Thymus (tissue), 11 donors: Measurements from ENCODE around the gene GOLPH3L. TPM values are rescaled to one million over a fixed set of nuclear protein-coding genes. Genes with fewer than 3 reads are reported as not detected.
"Not testable (repeated sequence)": the region's sequence is repeated elsewhere in the genome, so short reads cannot be mapped to it uniquely, and the experiment has no call there.

Experiments
- DNase-seq, 9 donors: peaks; one replicate each; pipeline ENCODE4 v3.0.0-alpha.2; 2013; ENCODE audit warnings: low spot score in 9 of 9, low read depth in 6 of 9, missing footprints in 1 of 9
- H3K27ac ChIP-seq, 2 donors: one replicate each; pipeline ENCODE4 v1.5.1; 2013; ENCODE audit warnings: control low read depth in 1 of 2, low read depth in 1 of 2, low read length in 1 of 2, mild to moderate bottlenecking in 1 of 2, moderate library complexity in 1 of 2
- H3K27me3 ChIP-seq, 2 donors: one replicate each; pipeline ENCODE4 v1.5.1; 2013; ENCODE audit warnings: low read length in 1 of 2; ENCODE audit not compliant: control insufficient read depth in 2 of 2, insufficient read depth in 1 of 2
- H3K36me3 ChIP-seq, 2 donors: one replicate each; pipeline ENCODE4 v1.5.1; 2013; ENCODE audit warnings: low read length in 1 of 2, mild to moderate bottlenecking in 1 of 2, moderate library complexity in 1 of 2; ENCODE audit not compliant: control insufficient read depth in 2 of 2, insufficient read depth in 2 of 2
- H3K4me1 ChIP-seq, 2 donors: one replicate each; pipeline ENCODE4 v1.5.1; 2013; ENCODE audit warnings: low read length in 2 of 2; ENCODE audit not compliant: control insufficient read depth in 2 of 2, insufficient read depth in 2 of 2
- H3K4me3 ChIP-seq, 2 donors: one replicate each; pipeline ENCODE4 v1.5.1; 2013; ENCODE audit warnings: low read length in 2 of 2, control low read depth in 1 of 2, mild to moderate bottlenecking in 1 of 2
- H3K9me3 ChIP-seq, 2 donors: one replicate each; pipeline ENCODE4 v1.5.1; 2013; ENCODE audit warnings: low read length in 1 of 2, mild to moderate bottlenecking in 1 of 2; ENCODE audit not compliant: control insufficient read depth in 2 of 2, insufficient read depth in 1 of 2
- WGBS: extraction: QIAGEN DNeasy Blood & Tissue Kit; methylation state at CpG from one replicate; pipeline ENCODE4 v1.1.7; 2013; 5-methylcytosine and 5-hydroxymethylcytosine counted together
- polyA plus RNA-seq: library from polyadenylated mRNA; stranded (reverse); fragments of 200-250 nt; gene quantifications from one replicate; pipeline ENCODE4 v1.2.3, GENCODE V29; 2013
- total RNA-seq: library from RNA; stranded (reverse); fragments of 120-200 nt; gene quantifications from one replicate; pipeline ENCODE4 v1.2.4, GENCODE V29; 2013
- donor health status: healthy.

The GOLPH3L gene
- total and polyA plus RNA-seq, 2 donors: 12.2 to 16.5 TPM

GRCh38 chr1:150626150-150626549 lies 70.8 kb downstream of the GOLPH3L start:
- no peak for DNase-seq
- H3K4me1 ChIP-seq: peaks cover 14 to 22% of the 10 kb centered on the region in 2 donors
- 94% methylated on average over 2 of the region's 2 CpGs for WGBS
- H3K4me3 ChIP-seq: no peak overlapping the region
- peaks cover 36 to 63% of the 10 kb centered on the region in 2 donors for H3K36me3 ChIP-seq
- no peak overlapping the region for H3K27ac ChIP-seq
- no peaks in the 10 kb centered on the region for H3K9me3 ChIP-seq
- H3K27me3 ChIP-seq: no peaks in the 10 kb centered on the region

GRCh38 chr1:150624546-150624945 lies 72.4 kb downstream of the GOLPH3L start:
- H3K9me3 ChIP-seq, H3K27ac ChIP-seq, H3K4me3 ChIP-seq, H3K27me3 ChIP-seq, DNase-seq: not testable (repeated sequence)
- H3K4me1 ChIP-seq: peaks cover 9 to 16% of the 10 kb centered on the region in 2 donors
- 93% methylated on average over 1 of the region's 1 CpG for WGBS
- H3K36me3 ChIP-seq: peaks cover 45 to 78% of the 10 kb centered on the region in 2 donors

- H3K4me3 ChIP-seq, H3K27me3 ChIP-seq, H3K27ac ChIP-seq, H3K9me3 ChIP-seq, DNase-seq: not testable (repeated sequence)
- Histone ChIP-seq H3K36me3 (peaks cover 45 to 82% of the 10 kb centered on the region in 2 donors), H3K4me1 (peaks cover 9 to 16% of the 10 kb centered on the region in 2 donors)
- 97% methylated on average over 1 of the region's 1 CpG for WGBS
Measured at GRCh38 chr1:150624134-150624533, 72.8 kb downstream of the GOLPH3L start.

- Histone ChIP-seq H3K4me1 (peaks cover 0 to 5% of the 10 kb centered on the region in 2 donors), H3K27ac (peak overlapping the region in 1 of 2 donors; percentile 56), H3K27me3 (no peaks in the 10 kb centered on the region), H3K9me3 (no peaks in the 10 kb centered on the region), H3K36me3 (peaks cover 52 to 91% of the 10 kb centered on the region in 2 donors), H3K4me3 (no peak overlapping the region)
- DNase-seq: no peak
- WGBS: 81% methylated on average over 8 of the region's 8 CpGs
Measured at GRCh38 chr1:150622303-150622975, 74.5 kb downstream of the GOLPH3L start.

- H3K4me3 ChIP-seq: no peak overlapping the region
- peak in 7 of 9 donors; percentile 38 to 79 (median 47) for DNase-seq
- peaks cover 0 to 5% of the 10 kb centered on the region in 2 donors for H3K4me1 ChIP-seq
- no peaks in the 10 kb centered on the region for H3K27me3 ChIP-seq
- peak overlapping the region; percentile 19 to 22 for H3K27ac ChIP-seq
- H3K9me3 ChIP-seq: no peaks in the 10 kb centered on the region
- peaks cover 47 to 88% of the 10 kb centered on the region in 2 donors for H3K36me3 ChIP-seq
- 80% methylated on average over 8 of the region's 8 CpGs for WGBS
Measured at GRCh38 chr1:150621497-150622302, 75.3 kb downstream of the GOLPH3L start.

- Histone ChIP-seq H3K9me3 (no peaks in the 10 kb centered on the region), H3K36me3 (peaks cover 40 to 87% of the 10 kb centered on the region in 2 donors), H3K4me3 (no peak overlapping the region), H3K27ac (no peak overlapping the region), H3K27me3 (no peaks in the 10 kb centered on the region), H3K4me1 (peaks cover 0 to 5% of the 10 kb centered on the region in 2 donors)
- DNase-seq: no peak
- over 99% methylated on average over 2 of the region's 2 CpGs for WGBS
Measured at GRCh38 chr1:150620919-150621318, 76.0 kb downstream of the GOLPH3L start.

- Histone ChIP-seq H3K27me3 (no peaks in the 10 kb centered on the region), H3K4me3 (no peak overlapping the region), H3K27ac (no peak overlapping the region), H3K9me3 (no peaks in the 10 kb centered on the region), H3K4me1 (peaks cover 0 to 5% of the 10 kb centered on the region in 2 donors), H3K36me3 (peaks cover 39 to 86% of the 10 kb centered on the region in 2 donors)
- WGBS: 87% methylated on average over 4 of the region's 4 CpGs
- no peak for DNase-seq
Measured at GRCh38 chr1:150619576-150620509, 77.1 kb downstream of the GOLPH3L start.

GRCh38 chr1:150615346-150616201 lies 81.4 kb downstream of the GOLPH3L start:
- H3K4me3 ChIP-seq: no peak overlapping the region
- H3K4me1 ChIP-seq: peaks cover 0 to 12% of the 10 kb centered on the region in 2 donors
- 88% methylated on average over 12 of the region's 12 CpGs for WGBS
- H3K27me3 ChIP-seq: no peaks in the 10 kb centered on the region
- no peaks in the 10 kb centered on the region for H3K9me3 ChIP-seq
- peaks cover 25 to 66% of the 10 kb centered on the region in 2 donors for H3K36me3 ChIP-seq
- DNase-seq: peak in 1 of 9 donors; percentile 33
- H3K27ac ChIP-seq: peak overlapping the region in 1 of 2 donors; percentile 55
